Esophagus squamous epithelium (tissue), 4 donors: ENCODE measurements around the gene CHRM2.

ENCODE experiments used
- CTCF ChIP-seq, 6 experiments: fragments of 450-650 bp in 4 of 6; fragments of 200-600 bp in 2 of 6; sonication (generic) in 2 of 6; IDR thresholded peaks; one replicate each; pipeline ENCODE4 v1.5.1; 2016 to 2019; ENCODE audit warnings: antibody characterized with exemption in 6 of 6, mild to moderate bottlenecking in 4 of 6, moderate library complexity in 4 of 6
- POLR2A ChIP-seq, 4 donors: fragments of 450-650 bp; IDR thresholded peaks; one replicate each; pipeline ENCODE4 v1.6.1; 2017; ENCODE audit warnings: antibody characterized with exemption in 4 of 4, mild to moderate bottlenecking in 4 of 4, moderate library complexity in 3 of 4

- TF ChIP-seq CTCF (IDR thresholded peaks at IDR 0.05) (no peak), POLR2A (IDR thresholded peaks at IDR 0.05) (no peak)
Measured at GRCh38 chr7:136956232-136956631, 87.8 kb downstream of the CHRM2 start.
